GM12873 (cell line): ENCODE measurements around the gene TRPM4.

Experiments used
- CTCF ChIP-seq: IDR thresholded peaks from 2 replicates; pipeline ENCODE4 v1.5.1; 2012; ENCODE audit warnings: low read depth, mild to moderate bottlenecking, moderate library complexity, low read length, control low read depth; ENCODE audit not compliant: insufficient read depth; ENCODE audit errors: missing control alignments

Gene TRPM4

GRCh38 chr19:49145573-49146407, 11.8 kb upstream of the TRPM4 start:
- TF ChIP-seq CTCF: peak; percentile 84

- no peak for TF ChIP-seq CTCF
Measured at GRCh38 chr19:49148044-49148682, 9.4 kb upstream of the TRPM4 start.

GRCh38 chr19:49148784-49149651, 8.6 kb upstream of the TRPM4 start:
- TF ChIP-seq CTCF: no peak

- no peak for TF ChIP-seq CTCF
Measured at GRCh38 chr19:49149652-49150105, 7.9 kb upstream of the TRPM4 start.

GRCh38 chr19:49150106-49150943, 7.3 kb upstream of the TRPM4 start:
- TF ChIP-seq CTCF: no peak

- TF ChIP-seq CTCF: no peak
Measured at GRCh38 chr19:49150944-49151243, 6.7 kb upstream of the TRPM4 start.
